ENCODE measurements around the gene IL13RA1. TPM values are rescaled to one million over a fixed set of nuclear protein-coding genes. Genes with fewer than 3 reads are reported as not detected.

IL13RA1 gene
- total RNA-seq, 4 donors from 2014 or later: 13.9 to 89.6 (median 70.2) TPM

DNA sequence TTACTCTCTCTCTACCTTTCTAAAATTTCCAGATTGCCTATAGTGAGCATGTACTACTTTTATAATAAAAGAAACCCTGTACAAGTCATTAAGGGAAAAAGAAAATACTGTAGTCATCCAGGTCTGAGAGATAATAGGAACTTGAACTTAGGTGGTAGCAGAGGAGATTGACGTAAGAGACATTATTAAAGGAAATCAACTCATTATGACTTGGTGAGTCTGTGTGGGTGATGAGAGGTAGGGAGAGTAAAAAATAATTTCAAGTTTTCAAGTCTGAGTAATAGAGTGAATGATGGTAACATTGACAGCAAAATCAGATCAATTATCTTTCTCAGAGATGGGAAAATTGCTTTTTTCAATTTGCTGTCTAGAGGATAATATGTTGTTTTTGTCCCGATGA is 52.2 kb downstream of the IL13RA1 start:
- H3K4me3 ChIP-seq: no peak overlapping the region
- intact Hi-C loops (cut with DNase I; ENCODE audit: low total_unique reads) (no loop called here), in situ Hi-C loops (cut with MboI; ENCODE audit: low pct_ligation_motif_present in 1 of 4, low pct_unique_long_range_greater_than_20kb in 1 of 4, low sequenced_read_pairs in 3 of 4) (no loop called here)

DNA sequence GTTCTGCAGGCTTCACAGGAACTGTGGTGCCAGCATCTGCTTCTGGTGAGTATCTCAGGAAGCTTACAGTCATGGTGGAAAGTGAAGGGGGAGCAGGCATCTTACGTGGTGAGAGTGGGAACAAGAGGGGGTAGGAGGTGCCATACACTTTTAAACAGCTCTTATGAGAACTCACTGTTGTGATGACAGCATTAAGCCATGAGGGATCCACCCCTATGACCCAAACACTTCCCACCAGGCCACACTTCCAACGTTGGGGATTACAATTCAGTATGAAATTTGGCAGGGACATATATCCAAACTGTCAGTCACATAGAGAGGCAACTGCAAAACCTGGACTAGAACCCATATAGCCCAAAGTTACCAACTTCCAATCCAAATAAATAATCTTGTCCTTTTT is 53.1 kb downstream of the IL13RA1 start:
- H3K27ac ChIP-seq: no peak overlapping the region
- TF ChIP-seq EP300 (IDR thresholded peaks at IDR 0.05; ENCODE audit: low read depth): no peak
- TF ChIP-seq POLR2A (IDR thresholded peaks at IDR 0.05): no peak
- TF ChIP-seq POLR2AphosphoS5 (IDR thresholded peaks at IDR 0.05): no peak
- TF ChIP-seq, protein P1, sequence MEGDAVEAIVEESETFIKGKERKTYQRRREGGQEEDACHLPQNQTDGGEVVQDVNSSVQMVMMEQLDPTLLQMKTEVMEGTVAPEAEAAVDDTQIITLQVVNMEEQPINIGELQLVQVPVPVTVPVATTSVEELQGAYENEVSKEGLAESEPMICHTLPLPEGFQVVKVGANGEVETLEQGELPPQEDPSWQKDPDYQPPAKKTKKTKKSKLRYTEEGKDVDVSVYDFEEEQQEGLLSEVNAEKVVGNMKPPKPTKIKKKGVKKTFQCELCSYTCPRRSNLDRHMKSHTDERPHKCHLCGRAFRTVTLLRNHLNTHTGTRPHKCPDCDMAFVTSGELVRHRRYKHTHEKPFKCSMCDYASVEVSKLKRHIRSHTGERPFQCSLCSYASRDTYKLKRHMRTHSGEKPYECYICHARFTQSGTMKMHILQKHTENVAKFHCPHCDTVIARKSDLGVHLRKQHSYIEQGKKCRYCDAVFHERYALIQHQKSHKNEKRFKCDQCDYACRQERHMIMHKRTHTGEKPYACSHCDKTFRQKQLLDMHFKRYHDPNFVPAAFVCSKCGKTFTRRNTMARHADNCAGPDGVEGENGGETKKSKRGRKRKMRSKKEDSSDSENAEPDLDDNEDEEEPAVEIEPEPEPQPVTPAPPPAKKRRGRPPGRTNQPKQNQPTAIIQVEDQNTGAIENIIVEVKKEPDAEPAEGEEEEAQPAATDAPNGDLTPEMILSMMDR (IDR thresholded peaks at IDR 0.05): no peak
- H3K9me3 ChIP-seq: no peaks in the 10 kb centered on the region
- 30% methylated on average over 2 of the region's 2 CpGs; no CpG with 5 or more reads in 1 of the 2 donors for WGBS, 2 donors (ENCODE audit: low coverage in 1 of 2)
- in situ Hi-C loops (cut with MboI; ENCODE audit: low pct_ligation_motif_present in 1 of 4, low pct_unique_long_range_greater_than_20kb in 1 of 4, low sequenced_read_pairs in 3 of 4): no loop called here
- DNase-seq: no peak
- H3K4me3 ChIP-seq: no peak overlapping the region
- H3K4me1 ChIP-seq: no peaks in the 10 kb centered on the region
- H3K36me3 ChIP-seq: no peaks in the 10 kb centered on the region
- no peaks in the 10 kb centered on the region for H3K27me3 ChIP-seq
- intact Hi-C loops (cut with DNase I; ENCODE audit: low total_unique reads): no loop called here

More for the DNA sequence above, 52.2 kb downstream of the IL13RA1 start:
- no peaks in the 10 kb centered on the region for H3K4me1 ChIP-seq
- no peak for DNase-seq
- no peaks in the 10 kb centered on the region for H3K27me3 ChIP-seq
- no peak overlapping the region for H3K27ac ChIP-seq
- TF ChIP-seq EP300 (IDR thresholded peaks at IDR 0.05; ENCODE audit: low read depth) (no peak), POLR2AphosphoS5 (IDR thresholded peaks at IDR 0.05) (no peak), POLR2A (IDR thresholded peaks at IDR 0.05) (no peak)
- TF ChIP-seq, protein P1 (IDR thresholded peaks at IDR 0.05): no peak
- H3K9me3 ChIP-seq: no peaks in the 10 kb centered on the region
- no peaks in the 10 kb centered on the region for H3K36me3 ChIP-seq
- 67 to 86% methylated on average over 1 to 2 of the region's 2 CpGs for WGBS, 2 donors (ENCODE audit: low coverage in 1 of 2)

DNA sequence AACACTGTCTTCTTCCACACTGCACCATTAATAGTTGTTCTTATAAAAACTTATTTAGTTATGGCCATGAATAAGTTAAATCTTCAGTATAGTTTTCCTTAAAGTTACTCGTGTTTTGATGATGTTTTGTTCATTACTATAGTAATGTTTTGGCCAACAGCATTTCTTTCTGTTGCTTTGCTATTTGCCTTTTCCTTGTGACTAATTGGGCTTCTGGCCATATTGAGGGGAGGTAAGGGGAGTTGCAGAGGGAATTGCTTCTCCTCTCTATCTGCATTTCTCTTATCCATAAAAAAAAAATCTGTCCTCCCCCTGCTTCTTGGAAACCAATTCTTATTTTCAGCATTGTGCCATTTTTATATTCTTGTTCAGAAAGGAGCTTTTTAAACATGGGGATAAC is 53.5 kb downstream of the IL13RA1 start:
- Histone ChIP-seq H3K36me3 (no peaks in the 10 kb centered on the region), H3K9me3 (no peaks in the 10 kb centered on the region), H3K4me1 (no peaks in the 10 kb centered on the region), H3K27ac (no peak overlapping the region), H3K27me3 (no peaks in the 10 kb centered on the region), H3K4me3 (no peak overlapping the region)
- in situ Hi-C loops (cut with MboI; ENCODE audit: low pct_ligation_motif_present in 1 of 4, low pct_unique_long_range_greater_than_20kb in 1 of 4, low sequenced_read_pairs in 3 of 4): no loop called here
- intact Hi-C loops (cut with DNase I; ENCODE audit: low total_unique reads): no loop called here
- DNase-seq: no peak
- TF ChIP-seq POLR2AphosphoS5 (IDR thresholded peaks at IDR 0.05): no peak
- no peak for TF ChIP-seq EP300 (IDR thresholded peaks at IDR 0.05; ENCODE audit: low read depth)
- TF ChIP-seq, protein P1 (IDR thresholded peaks at IDR 0.05): no peak
- TF ChIP-seq POLR2A (IDR thresholded peaks at IDR 0.05): no peak
- 20 to 24% methylated on average over 1 of the region's 1 CpG for WGBS, 2 donors (ENCODE audit: low coverage in 1 of 2)

DNA sequence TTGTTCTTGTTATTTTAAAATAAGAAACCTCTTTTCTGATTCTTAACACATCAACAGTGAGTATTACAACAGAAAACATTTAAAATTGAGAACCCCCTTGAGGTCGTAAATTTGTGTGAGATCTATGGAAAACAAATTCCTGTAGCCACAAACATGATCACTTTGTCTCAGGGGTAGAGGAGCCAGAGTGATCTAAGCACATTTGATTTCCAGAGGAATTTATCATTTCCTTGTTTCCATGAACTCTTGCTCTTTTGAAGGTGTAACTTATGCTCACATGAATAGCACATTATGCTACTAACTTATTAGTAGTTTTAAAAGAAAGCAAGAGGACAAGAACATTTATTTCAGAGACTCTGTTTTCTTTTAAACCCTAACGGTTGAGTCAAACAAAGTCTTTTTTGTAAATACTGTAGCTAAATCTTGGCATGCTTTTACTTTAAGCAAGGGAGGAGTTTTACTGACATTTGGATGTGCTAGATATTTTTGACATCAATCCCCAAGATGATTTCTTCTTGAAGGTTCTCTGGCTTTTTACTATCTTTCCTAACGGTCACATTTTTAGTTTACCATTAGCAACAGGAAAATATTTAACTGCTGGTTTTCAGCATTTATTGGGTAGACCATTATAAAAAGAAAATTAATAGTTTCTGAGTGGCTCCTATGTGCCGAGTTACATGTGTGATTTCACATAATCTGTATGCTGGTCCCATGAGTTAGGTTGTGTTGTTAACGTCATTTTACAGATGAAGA is 68.3 kb downstream of the IL13RA1 start:
- Histone ChIP-seq H3K9me3 (no peaks in the 10 kb centered on the region), H3K4me1 (no peaks in the 10 kb centered on the region), H3K36me3 (no peaks in the 10 kb centered on the region), H3K27me3 (no peaks in the 10 kb centered on the region), H3K4me3 (no peak overlapping the region), H3K27ac (peak overlapping the region in 2 of 4 donors; percentile 19 to 31)
- in situ Hi-C loops (cut with MboI; ENCODE audit: low pct_ligation_motif_present in 1 of 4, low pct_unique_long_range_greater_than_20kb in 1 of 4, low sequenced_read_pairs in 3 of 4): no loop called here
- TF ChIP-seq EP300 (IDR thresholded peaks at IDR 0.05; ENCODE audit: low read depth): no peak
- no peak for TF ChIP-seq POLR2AphosphoS5 (IDR thresholded peaks at IDR 0.05)
- no peak for TF ChIP-seq POLR2A (IDR thresholded peaks at IDR 0.05)
- TF ChIP-seq, protein P1 (IDR thresholded peaks at IDR 0.05): no peak
- intact Hi-C loops (cut with DNase I; ENCODE audit: low total_unique reads): no loop called here
- 43 to 58% methylated on average over 4 to 5 of the region's 5 CpGs for WGBS, 2 donors (ENCODE audit: low coverage in 1 of 2)
- no peak for DNase-seq
